Omental fat pad (tissue), 4 donors: Measurements from ENCODE around the gene MAP4K1. TPM values are rescaled to one million over a fixed set of nuclear protein-coding genes. Genes with fewer than 3 reads are reported as not detected.

Source experiments
- ATAC-seq: fragments of 150-250 bp; one replicate; pipeline ENCODE4 v1.9.1; 2016; ENCODE audit warnings: mild to moderate bottlenecking, moderate library complexity; ENCODE audit not compliant: low FRiP score
- DNase-seq: peaks from one replicate; pipeline ENCODE4 v3.0.0-alpha.2; 2019; ENCODE audit warnings: low spot score
- CTCF ChIP-seq, 3 donors: fragments of 450-650 bp; IDR thresholded peaks; one replicate each; pipeline ENCODE4 v1.5.1; 2016 to 2017; ENCODE audit warnings: antibody characterized with exemption in 3 of 3, mild to moderate bottlenecking in 3 of 3, moderate library complexity in 2 of 3
- total RNA-seq, 4 donors: library from RNA; depleted of rRNA; stranded (reverse); fragments of >200 nt; gene quantifications; one replicate each; pipeline ENCODE4 v1.1.0, GENCODE V29; 2016

MAP4K1 gene
- total RNA-seq, result 1 to 10 TPM; 1.5 to 3.2 (median 2.7) TPM

- TF ChIP-seq CTCF (IDR thresholded peaks at IDR 0.05), result no peak
- no peak for DNase-seq
- ATAC-seq, result no peak
Observed at GRCh38 chr19:38617764-38618589, at the start of gene MAP4K1. MAP4K1 (minus strand) TSS chr19:38617953; CDS start chr19:38617895, 58 bp downstream.

GRCh38 chr19:38666663-38667511, 49.1 kb upstream of the MAP4K1 start:
- no peak for TF ChIP-seq CTCF (IDR thresholded peaks at IDR 0.05)
- DNase-seq, result no peak
- ATAC-seq, result peak; percentile 22

GRCh38 chr19:38665950-38666662, 48.4 kb upstream of the MAP4K1 start:
- TF ChIP-seq CTCF (IDR thresholded peaks at IDR 0.05), result no peak
- ATAC-seq, result peak; percentile 23
- no peak for DNase-seq

- TF ChIP-seq CTCF (IDR thresholded peaks at IDR 0.05), result no peak
- DNase-seq (no peak), ATAC-seq (no peak)
Observed at GRCh38 chr19:38665219-38665931, 47.6 kb upstream of the MAP4K1 start.

GRCh38 chr19:38664503-38665211, 46.9 kb upstream of the MAP4K1 start:
- TF ChIP-seq CTCF (IDR thresholded peaks at IDR 0.05), result no peak
- ATAC-seq (no peak), DNase-seq (no peak)
